GM19240 (cell line): ENCODE results near the gene INTS1.

Experiments used
- DNase-seq: peaks from one replicate; pipeline ENCODE4 v3.0.0; 2011; ENCODE audit warnings: low spot score; ENCODE audit not compliant: insufficient read length

INTS1 gene

DNA sequence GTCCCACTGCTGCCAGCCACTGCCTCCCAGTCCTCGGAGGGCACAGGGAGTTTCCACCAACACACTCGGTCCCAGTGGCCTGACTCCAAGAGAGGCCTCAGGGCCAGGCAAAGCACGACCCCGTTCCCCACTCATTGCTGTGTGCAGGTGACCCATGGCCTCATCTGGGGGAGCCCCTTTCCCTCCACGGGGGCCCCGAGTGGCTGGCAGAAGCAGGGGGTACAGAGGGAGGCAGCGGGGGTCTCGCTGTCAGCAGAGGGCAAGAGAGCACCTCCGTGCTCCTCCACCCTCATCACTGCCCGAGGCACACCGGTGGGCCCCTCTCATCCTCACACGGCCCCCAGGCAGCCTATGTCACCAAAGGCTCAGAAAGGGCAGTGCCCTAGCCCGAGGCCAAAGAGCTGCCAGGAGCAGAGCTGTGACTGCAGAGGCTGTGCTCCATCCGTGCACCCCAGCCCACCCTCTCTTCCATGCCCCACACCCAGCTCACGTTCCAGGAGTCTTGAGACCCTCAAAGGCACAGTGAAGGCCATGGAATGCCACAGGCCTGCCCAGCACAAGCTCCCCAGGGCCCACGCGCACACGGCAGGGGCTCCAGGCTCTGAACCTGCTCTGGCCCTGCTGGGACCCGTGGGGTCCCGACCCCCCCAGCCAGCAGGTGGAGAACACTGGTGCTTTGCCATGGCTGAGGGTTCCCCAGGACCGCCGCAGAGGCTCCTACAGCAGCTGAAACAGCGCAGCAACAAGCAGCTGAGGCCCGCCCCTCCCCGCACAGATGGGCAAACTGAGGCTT is 70.9 kb downstream of the INTS1 start:
- no peak for DNase-seq

DNA sequence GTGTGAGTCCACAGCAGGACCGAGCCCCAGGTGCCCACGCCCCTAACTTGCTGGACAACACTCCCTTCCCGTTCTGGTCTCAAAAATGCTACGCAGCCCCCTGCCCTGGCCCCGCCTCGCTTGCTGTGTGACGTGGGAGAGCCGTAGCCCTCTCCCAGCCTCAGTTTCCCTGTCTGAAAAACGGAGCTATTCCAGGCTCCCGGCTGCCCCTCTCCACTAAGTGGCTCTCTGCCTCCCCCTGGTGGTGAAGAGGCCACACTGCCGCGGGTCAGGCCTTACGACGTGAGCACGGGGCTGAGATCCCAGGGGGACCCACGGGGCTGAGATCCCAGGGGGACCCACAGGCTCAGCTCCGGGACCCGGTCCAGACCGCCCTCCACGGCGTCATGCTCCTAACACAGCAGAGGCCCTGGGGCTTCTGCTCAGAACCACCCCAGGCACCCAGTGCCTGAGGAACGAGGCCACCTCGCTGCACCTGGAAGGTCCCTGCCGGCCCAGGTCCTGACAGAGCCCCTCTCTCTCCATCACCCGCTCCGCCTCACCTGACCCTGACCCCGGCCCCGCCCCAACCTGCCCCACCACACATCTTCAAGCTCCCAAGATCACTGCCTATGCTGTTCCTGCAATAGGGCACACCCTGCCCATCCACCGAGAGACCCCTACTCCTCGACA is 71.6 kb downstream of the INTS1 start:
- DNase-seq: peak; percentile 75

DNA sequence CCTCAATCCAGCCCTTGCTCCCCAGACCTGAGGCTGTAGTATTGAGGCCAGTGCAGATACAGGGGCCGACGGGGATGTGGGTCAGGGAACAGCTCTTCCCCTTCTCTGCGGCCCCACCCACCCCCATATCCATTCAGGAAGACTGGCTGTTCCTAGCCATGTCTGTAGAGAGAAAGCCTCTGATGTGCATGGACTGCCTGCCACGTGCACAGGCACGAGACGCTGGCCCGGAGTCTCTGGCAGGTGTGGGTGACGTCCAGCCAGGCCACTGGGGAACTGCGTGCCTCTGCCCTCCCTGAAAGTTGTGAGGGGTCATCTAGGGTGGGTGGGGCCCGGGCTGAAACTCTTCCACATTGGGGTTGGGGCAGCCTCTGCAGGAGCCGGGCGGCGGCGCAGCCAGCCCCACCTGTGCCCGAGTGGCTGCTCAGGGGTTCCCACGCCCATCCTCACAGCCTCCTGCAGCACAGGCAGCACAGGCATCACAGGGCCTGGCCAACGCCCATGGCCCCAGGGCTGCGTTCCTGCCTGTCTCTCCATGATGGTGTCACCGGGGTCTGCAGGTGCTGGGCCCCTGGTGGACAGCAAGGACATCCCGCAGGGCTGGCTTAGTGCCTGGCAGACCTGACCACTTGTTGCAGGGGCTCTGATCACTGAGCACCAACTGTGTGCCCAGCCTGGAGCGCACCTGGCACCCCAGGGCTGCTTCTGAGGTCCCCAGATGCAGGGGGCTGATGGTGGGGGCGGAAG is 72.4 kb downstream of the INTS1 start:
- DNase-seq: no peak

DNA sequence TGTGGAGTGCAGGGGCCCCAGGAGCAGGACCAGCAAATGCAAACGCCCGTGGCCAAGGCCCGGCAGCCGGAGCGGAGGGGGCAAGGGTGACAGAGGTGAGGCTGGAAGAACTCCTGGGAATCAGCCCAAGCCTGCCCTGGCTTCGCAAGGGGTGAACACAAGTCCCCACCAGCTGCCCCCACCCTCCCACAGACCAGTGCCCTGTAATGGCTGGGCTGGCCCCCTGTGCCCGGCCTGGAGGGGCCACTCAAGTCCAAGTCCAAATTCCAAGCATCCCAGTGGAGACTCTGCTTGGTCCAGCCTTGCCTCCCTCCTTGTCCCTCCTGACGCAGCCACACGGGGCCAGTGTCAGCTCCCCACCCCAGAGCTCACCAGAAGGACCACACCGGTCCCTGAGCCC is 73.0 kb downstream of the INTS1 start:
- no peak for DNase-seq

DNA sequence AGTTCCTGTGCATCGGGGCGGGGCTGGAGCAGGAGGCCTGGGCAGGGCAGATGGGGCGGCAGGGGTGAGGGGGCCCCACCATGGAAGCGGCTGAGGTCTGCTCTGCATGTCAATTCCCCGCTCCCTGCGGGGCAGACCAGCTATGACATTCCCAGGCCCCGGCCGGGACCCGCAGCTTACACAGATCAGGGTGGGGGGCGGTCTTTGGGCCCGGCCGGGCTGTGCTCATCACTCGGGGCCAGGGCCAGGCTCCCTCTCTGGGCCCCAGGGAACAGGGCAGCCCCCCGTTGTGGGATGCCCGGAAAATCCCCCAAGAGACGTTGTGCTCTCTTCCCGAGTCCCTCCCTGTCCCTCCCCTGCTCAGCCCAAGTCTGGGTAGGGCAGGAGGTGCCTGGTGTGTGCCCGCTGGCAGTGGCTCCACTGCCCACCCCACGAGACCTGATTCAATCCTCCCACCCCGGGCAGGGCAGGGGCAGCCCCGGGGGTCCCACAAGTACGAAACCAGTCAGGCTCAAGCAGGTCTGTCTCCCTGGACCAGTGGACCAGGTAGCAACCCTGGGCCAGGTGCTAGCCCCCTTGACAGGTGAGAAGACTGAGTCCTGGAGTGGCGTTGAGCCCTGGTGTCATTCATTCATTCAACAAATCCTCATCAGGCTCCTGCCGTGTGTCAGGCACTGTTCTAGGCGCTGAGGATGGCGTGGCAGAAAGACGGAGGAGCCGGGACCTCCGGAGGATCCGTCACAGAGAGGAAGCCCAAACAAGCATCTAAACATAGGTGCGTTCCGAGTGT is 73.9 kb downstream of the INTS1 start:
- no peak for DNase-seq

DNA sequence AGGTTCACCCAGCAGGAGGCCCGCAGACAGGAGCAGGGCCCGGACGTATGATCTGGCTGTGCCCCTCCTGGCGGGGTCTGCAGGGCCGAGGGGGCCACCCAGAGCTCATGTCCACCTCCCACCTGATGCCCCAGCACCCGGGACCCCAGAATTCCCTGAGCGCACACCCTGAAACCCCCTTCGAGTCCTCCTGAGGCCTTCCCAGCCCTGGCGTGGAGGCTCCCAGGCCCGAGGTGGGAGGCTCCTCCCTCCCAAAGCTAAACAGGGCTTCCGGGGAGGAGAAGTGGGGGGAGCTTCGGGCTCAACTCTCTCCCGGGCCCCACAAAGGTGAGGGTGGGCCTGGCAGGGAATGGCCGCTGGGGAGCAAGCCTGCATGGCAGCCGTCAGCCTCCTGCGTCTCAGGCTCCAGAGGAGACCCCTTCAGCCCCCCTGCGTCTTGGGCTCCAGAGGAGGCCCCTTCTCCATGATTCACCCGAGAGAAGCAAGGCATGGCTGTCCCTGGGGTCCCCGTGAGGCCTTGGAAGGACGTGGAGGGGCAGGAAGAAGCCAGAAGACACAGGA is 75.2 kb downstream of the INTS1 start:
- DNase-seq: no peak

DNA sequence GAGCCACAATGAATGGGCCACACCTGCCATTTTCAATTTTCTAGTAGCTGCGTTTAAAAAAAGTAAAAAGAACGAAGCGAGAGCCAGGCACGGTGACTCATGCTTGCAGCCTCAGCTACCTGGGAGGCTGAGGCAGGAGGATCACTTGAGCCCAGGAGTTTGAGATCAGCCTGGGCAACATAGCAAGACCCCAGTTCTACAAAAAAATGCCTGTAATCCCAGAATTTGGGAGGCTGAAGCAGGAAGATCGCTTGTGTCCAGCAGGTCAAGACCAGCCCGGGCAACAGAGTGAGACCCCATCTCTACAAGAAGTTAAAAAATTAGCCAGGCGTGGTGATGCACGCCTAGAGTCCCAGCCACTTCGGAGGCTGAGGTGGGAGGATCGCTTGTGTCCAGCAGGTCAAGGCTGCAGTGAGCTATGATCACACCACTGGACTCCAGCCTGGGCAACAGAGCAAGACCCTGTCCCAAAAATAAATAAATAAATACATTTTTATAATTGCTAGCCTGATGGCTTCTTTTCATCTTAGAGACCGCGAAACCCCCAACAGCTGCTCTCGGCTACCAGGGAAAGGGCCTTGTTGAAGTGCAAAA is 77.0 kb downstream of the INTS1 start:
- no peak for DNase-seq

DNA sequence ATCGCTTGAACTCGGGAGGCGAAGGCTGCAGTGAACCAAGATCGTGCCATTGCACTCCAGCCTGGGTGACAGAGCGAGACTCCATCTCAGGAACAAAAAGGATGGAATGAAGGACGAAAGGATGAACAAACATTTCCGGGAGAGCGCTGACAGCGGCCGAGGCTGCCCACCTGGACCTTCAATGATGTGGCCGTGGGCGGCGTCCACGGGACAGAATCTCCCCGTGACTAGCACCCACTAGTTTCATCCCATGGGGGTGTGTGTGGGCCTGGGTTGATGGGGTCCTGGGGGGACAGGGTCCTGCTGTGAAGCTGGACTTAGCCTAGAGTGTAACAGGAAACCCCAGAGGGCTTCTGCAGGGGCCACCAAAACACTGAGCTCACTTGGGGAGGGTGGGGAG is 77.7 kb downstream of the INTS1 start:
- no peak for DNase-seq

DNA sequence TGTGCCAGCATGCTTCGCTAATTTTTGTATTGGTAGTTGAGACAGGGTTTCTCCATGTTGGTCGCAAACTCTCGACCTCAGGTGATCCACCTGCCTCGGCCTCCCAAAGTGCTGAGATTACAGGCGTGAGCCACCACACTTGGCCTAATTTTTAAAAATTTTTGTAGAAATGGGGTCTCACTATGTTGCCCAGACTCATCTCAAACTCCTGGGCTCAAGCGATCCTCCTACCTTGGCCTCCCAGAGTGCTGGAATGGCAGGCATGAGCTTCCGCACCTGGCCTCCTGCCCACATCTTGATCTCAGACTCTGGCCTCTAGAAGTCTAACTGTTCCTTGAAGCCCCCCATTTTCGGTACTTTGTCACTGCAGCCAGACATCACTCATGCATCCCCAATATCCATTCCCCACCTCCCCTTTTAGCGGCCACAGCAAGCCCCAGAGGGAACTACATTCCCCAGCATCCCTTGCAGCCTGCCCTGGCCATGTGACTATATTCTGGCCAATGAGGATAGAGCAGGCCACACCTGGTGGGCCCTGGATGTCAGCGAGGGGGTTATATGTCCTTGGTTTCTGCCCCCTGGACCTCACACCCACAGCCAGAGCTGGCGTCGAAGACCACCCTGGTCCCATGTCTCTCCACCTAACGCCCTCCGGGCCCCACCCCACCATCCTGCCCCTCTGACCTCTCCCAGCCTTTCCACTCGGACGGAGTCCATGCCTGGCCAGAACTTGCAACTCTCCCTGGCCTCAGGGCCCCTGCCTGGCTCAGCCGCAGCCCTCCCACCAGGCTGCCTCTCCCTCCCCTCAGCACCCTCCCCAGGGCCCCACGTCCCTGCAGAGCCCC is 78.7 kb downstream of the INTS1 start:
- peak; percentile 39 for DNase-seq

DNA sequence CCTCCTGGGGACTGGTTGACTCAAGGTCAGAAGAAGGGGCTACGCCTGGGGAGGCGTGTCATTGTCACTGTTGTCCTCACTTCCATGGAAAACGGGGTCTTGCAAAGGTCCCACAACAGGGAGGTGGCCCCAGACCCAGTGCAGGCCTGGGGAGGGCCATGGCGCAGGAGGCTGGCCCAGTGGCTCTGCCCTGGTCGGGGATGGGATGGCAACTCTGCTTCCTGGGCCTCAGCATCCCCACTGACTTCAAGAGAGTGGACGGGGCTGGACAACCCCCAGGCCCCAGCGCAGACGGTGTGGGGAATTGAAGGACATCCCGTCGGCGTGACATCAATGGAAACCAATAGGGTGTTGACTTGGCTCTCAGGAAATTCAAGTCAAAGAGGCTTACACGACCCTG is 80.1 kb downstream of the INTS1 start:
- DNase-seq: no peak

DNA sequence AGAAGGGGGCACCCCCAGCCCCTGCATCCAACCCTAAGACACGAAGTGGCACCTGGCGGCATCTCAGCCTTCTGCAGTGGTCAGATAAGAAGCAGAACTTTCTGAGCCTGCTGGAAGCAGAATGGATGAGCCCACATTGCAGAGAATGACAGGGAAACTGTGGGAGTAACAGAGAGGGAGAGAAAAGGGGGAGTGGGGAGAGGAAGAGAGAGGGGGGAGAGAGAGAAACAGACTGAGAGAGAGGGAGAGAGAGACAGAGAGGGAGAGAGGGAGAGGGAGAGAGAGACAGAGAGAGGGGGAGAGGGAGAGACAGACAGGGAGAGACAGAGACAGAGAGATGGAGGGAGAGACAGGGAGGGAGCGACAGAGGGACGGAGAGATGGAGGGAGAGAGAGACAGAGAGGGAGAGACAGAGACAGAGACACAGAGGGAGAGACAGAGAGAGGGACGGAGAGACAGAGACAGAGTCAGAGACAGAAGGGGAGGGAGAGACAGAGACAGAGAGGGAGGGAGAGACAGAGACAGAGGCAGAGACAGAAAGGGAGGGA is 80.9 kb downstream of the INTS1 start:
- DNase-seq: no peak

DNA sequence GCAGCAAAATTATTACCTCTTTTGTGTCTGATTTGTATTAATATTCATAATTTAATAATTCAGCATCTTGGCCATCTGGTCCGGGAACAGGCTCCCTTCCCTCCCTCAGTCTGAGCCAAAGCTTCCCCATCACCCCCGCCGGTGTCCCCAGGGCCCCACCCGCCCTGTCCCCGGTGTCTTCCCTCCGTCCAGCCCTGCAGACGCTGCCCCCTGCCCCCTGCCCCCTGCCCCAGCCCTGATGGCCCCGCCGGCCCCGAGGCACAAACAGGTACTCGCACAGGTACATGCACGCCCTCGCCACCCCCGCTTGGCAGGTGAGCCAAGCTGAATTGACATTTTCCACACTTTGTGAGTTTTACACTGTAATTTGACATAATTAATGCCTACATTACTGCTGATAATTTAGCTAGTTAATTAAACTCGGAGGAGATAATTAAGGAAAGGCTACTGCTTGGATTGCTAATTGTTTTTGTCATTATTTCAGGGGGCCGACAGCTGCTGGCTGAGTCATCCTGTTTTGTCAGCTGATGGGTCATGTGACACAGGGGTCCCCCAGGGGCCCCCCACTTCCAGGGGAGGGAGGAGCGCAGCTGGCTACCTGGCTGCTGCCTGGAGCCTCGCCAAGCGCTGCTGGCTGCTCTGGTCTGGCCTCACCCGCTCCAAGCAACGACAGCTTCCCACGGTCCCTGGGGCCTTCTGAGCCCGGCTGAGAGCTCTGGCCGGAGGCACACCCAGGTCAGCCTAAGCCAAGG is 81.5 kb downstream of the INTS1 start:
- no peak for DNase-seq

DNA sequence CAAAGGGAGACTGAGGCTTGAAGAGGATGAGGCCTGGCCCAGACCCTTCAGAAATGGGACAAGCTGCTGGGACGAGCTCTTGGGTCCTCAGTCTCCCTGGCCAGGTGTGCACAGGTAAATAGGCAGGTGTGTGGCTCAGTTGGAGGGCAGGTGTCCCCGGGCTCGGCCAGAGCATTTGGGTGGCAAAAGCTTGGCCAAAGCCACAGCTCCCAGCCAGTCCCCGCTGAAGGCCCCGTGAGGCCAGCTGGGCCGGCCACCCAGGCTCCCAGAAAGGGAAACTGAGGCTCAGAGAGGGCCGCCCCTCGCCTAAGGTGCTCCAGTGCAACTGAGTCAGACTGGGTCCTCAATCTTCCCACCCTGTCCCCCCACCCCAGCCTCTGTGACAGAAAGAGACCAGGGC is 82.2 kb downstream of the INTS1 start:
- no peak for DNase-seq

DNA sequence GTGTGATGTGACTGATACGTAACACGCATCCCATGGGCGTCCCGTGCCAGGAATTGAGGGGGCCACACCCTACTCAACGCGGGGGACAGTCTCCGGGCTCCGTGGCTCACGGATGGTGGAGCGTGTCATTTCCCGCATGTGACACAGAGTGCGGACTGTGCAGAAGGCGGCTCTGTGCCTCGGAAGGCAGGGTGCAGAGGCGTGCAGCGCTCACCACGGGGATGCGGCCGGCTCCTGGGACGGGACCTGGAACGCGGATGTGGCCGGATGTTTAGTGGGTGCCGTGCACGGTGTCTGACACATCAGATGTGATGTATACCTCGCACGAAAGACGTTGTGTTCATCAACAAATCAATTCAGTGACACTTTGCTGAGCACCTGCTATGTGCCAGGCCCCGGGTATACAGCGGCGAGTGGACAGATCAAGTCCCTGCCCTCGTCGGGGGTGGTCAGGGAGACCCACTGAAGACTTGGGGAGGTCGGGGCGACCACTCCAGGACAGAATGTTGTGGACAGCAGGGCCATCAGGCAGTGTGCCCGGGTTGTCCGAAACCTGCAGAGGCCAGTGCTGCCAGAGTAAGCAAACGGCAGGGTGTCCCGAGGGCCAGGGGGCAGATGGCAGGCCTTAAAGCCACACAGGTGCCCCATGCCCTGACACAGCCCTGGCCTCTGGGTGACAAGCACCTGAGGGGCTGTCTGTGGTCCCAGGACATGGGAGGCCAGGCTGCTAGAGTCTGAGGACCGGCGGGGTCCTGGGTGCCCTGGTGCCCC is 83.0 kb downstream of the INTS1 start:
- DNase-seq: no peak
